Keratinocyte (primary cell): ENCODE results near the gene TRPC4AP. TPM values are rescaled to one million over a fixed set of nuclear protein-coding genes. Genes with fewer than 3 reads are reported as not detected.

ENCODE experiments used
- DNase-seq: peaks from one replicate; pipeline ENCODE4 v3.0.0-alpha.2; 2011; ENCODE audit warnings: low read depth, missing footprints, low spot score
- FAIRE-seq: peaks from 2 replicates; lab custom pipeline; 2011; peaks lifted over from hg19 to GRCh38; lab: Jason Lieb, UNC
- H2AFZ ChIP-seq: 2 replicates; pipeline ENCODE4 v1.6.0; 2012; ENCODE audit warnings: low read length, control low read depth, inconsistent platforms; ENCODE audit not compliant: control insufficient read depth
- H3K27ac ChIP-seq: 2 replicates; pipeline ENCODE4 v1.5.1; 2011; ENCODE audit warnings: low read length; ENCODE audit not compliant: control insufficient read depth, insufficient read depth
- H3K27me3 ChIP-seq: 3 replicates; pipeline ENCODE4 v1.6.0; 2011; ENCODE audit warnings: low read length; ENCODE audit not compliant: control insufficient read depth, insufficient read depth; ENCODE audit errors: extremely low read depth
- H3K36me3 ChIP-seq, 2 experiments: 2 replicates in 1 of 2; 3 replicates in 1 of 2; pipeline ENCODE4 v1.5.1; 2011; ENCODE audit warnings: low read length in 2 of 2, mild to moderate bottlenecking in 1 of 2; ENCODE audit not compliant: control insufficient read depth in 2 of 2, insufficient read depth in 2 of 2; ENCODE audit errors: extremely low read depth in 1 of 2
- H3K4me1 ChIP-seq: 3 replicates; pipeline ENCODE4 v1.5.1; 2011; ENCODE audit warnings: low read length; ENCODE audit not compliant: control insufficient read depth, insufficient read depth; ENCODE audit errors: extremely low read depth
- H3K4me2 ChIP-seq: 3 replicates; pipeline ENCODE4 v1.6.0; 2011; ENCODE audit warnings: low read depth, low read length; ENCODE audit not compliant: control insufficient read depth, insufficient read depth; ENCODE audit errors: extremely low read depth
- H3K4me3 ChIP-seq, 3 experiments: fragments of 200-600 bp in 1 of 3; sonication (generic) in 1 of 3; 2 replicates in 2 of 3; 3 replicates in 1 of 3; pipeline ENCODE4 v1.5.1; 2011 to 2016; ENCODE audit warnings: low read length in 3 of 3, mild to moderate bottlenecking in 3 of 3, control low read depth in 2 of 3, inconsistent platforms in 1 of 3, low read depth in 1 of 3, mixed read lengths in 1 of 3, mixed run types in 1 of 3, moderate library complexity in 1 of 3; ENCODE audit not compliant: control insufficient read depth in 2 of 3, insufficient read depth in 2 of 3; ENCODE audit errors: extremely low read depth in 1 of 3
- H3K79me2 ChIP-seq: 2 replicates; pipeline ENCODE4 v1.6.0; 2012; ENCODE audit warnings: low read length; ENCODE audit not compliant: control insufficient read depth, insufficient read depth
- H3K9ac ChIP-seq: 3 replicates; pipeline ENCODE4 v1.6.0; 2011; ENCODE audit warnings: low read length; ENCODE audit not compliant: control insufficient read depth, insufficient read depth; ENCODE audit errors: extremely low read depth
- H3K9me1 ChIP-seq: 3 replicates; pipeline ENCODE4 v1.6.0; 2011; ENCODE audit warnings: low read length; ENCODE audit not compliant: control insufficient read depth, insufficient read depth; ENCODE audit errors: extremely low read depth
- H3K9me3 ChIP-seq: 2 replicates; pipeline ENCODE4 v1.5.1; 2012; ENCODE audit warnings: low read depth, low read length; ENCODE audit not compliant: control insufficient read depth
- H4K20me1 ChIP-seq: 3 replicates; pipeline ENCODE4 v1.6.0; 2011; ENCODE audit warnings: low read length; ENCODE audit not compliant: control insufficient read depth, insufficient read depth; ENCODE audit errors: extremely low read depth
- CTCF ChIP-seq, 3 experiments: IDR thresholded peaks in 1 of 3; conservative IDR thresholded peaks in 1 of 3; optimal IDR thresholded peaks in 1 of 3; 2 replicates in 2 of 3; 3 replicates in 1 of 3; pipeline versions ENCODE3 to v1.5.1; 2011; ENCODE audit warnings: low read length in 3 of 3, mild to moderate bottlenecking in 3 of 3, moderate library complexity in 2 of 3, control low read depth in 1 of 3, inconsistent platforms in 1 of 3; ENCODE audit not compliant: insufficient read depth in 2 of 3; ENCODE audit errors: extremely low read depth in 1 of 3
- EZH2 ChIP-seq: IDR thresholded peaks from one replicate; pipeline ENCODE4 v1.6.1; 2012; ENCODE audit warnings: inconsistent platforms, mild to moderate bottlenecking, low read length, moderate library complexity
- dilution Hi-C: fragments of 300-500 bp; cut with MboI; formaldehyde crosslinking; loops from one replicate; pipeline ENCODE4 v1.7.0; 2020; ENCODE audit warnings: low sequenced_read_pairs; ENCODE audit not compliant: extremely low pct_ligation_motif_present
- polyA plus RNA-seq, 5 experiments: library from polyadenylated mRNA; depleted of rRNA in 3 of 5; stranded (reverse) in 3 of 5; stranded (forward) in 1 of 5; unstranded in 1 of 5; fragments of >200 nt; gene quantifications; 1 replicate in 1 of 5; 2 replicates in 3 of 5; 3 replicates in 1 of 5; pipeline versions ENCODE4 v1.2.1 to v1.2.3, GENCODE V29; 2011 to 2012; ENCODE audit warnings: missing spikeins in 2 of 5, low read depth in 1 of 5, low replicate concordance in 1 of 5

TRPC4AP gene
- polyA plus RNA-seq, 1 donor (not counting 4 experiments of a cell fraction or from before 2014, with no cell fraction given) = 53.9 TPM

DNA sequence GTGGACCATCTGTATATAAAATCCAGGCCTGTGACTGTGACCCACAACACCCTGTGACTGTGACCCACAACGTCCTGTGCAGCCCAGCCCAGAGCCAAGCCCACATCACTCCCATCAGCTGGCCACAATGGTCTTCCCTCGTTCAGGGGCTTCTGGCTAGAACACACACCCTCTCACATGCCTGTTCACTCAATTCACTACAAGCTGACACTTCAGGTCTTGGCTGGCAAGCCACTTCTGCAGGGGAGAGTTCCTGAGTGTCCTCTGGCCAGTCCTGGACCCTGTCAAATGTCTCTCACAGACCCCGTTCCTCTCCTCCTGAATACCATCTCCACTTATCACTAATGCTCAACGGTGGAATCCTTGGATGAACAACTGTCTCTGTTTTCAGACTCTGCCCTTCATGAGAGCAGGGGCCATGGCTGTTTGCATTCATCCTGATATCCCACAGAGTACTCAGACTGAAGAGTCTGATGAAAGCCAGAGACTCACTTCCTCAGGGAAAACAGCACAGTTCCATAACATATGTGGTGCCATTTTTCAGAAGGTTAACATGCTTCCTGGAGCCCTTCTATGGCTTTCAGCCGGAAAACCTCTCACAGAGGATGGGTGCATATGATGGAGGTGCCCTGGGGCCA is 80.9 kb downstream of the TRPC4AP start:
- no peaks in the 10 kb centered on the region for H3K4me1 ChIP-seq
- no peak for TF ChIP-seq CTCF (optimal IDR thresholded peaks at IDR 0.05 in 1 of 3, IDR thresholded peaks at IDR 0.05 in 1 of 3, conservative IDR thresholded peaks at IDR 0.05 in 1 of 3; ENCODE audit: extremely low read depth in 1 of 3, insufficient read depth in 2 of 3, low read length in 3 of 3)
- no peaks in the 10 kb centered on the region for H3K9me1 ChIP-seq
- no peak overlapping the region for H3K9ac ChIP-seq
- no peak overlapping the region for H3K4me2 ChIP-seq
- no peaks in the 10 kb centered on the region for H3K27me3 ChIP-seq
- H3K4me3 ChIP-seq = no peak overlapping the region
- FAIRE-seq (no peak), DNase-seq (no peak)
- dilution Hi-C loops = no loop called here
- H3K79me2 ChIP-seq = no peaks in the 10 kb centered on the region
- H3K36me3 ChIP-seq = peaks cover 50 to 59% of the 10 kb centered on the region in 2 experiments
- no peaks in the 10 kb centered on the region for H3K9me3 ChIP-seq
- H2AFZ ChIP-seq = no peak overlapping the region
- no peaks in the 10 kb centered on the region for H4K20me1 ChIP-seq
- no peak overlapping the region for H3K27ac ChIP-seq

- no peaks in the 10 kb centered on the region for H4K20me1 ChIP-seq
- H3K9me1 ChIP-seq = no peaks in the 10 kb centered on the region
- H3K4me1 ChIP-seq = no peaks in the 10 kb centered on the region
- no peak overlapping the region for H2AFZ ChIP-seq
- DNase-seq (no peak), FAIRE-seq (no peak)
- no peaks in the 10 kb centered on the region for H3K79me2 ChIP-seq
- no peak overlapping the region for H3K9ac ChIP-seq
- H3K36me3 ChIP-seq = peaks cover 50 to 63% of the 10 kb centered on the region in 2 experiments
- H3K9me3 ChIP-seq = no peaks in the 10 kb centered on the region
- dilution Hi-C loops = no loop called here
- no peak overlapping the region for H3K4me3 ChIP-seq
- H3K27ac ChIP-seq = no peak overlapping the region
- no peak overlapping the region for H3K4me2 ChIP-seq
- no peaks in the 10 kb centered on the region for H3K27me3 ChIP-seq
- no peak for TF ChIP-seq EZH2
- TF ChIP-seq CTCF (optimal IDR thresholded peaks at IDR 0.05 in 1 of 3, IDR thresholded peaks at IDR 0.05 in 1 of 3, conservative IDR thresholded peaks at IDR 0.05 in 1 of 3; ENCODE audit: extremely low read depth in 1 of 3, insufficient read depth in 2 of 3, low read length in 3 of 3) = no peak
Observed at GRCh38 chr20:35010405-35011192, 82.0 kb downstream of the TRPC4AP start.
